Activated naive CD8-positive, alpha-beta T cell treated with anti-CD3 and anti-CD28 coated beads, Interleukin-2, amount 50 U/mL, for 24 hours (primary cell): ENCODE data around the gene GLYATL1.

Experiments used
- ATAC-seq: fragments of 150-1000 bp; cut with Tn5 transposase; one replicate; pipeline ENCODE4 v1.10.0; 2021
- DNase-seq: peaks from one replicate; pipeline ENCODE4 v3.0.0; 2021
- H3K27ac Mint-ChIP-seq: one replicate; pipeline ENCODE4 v1.8.0; 2021; ENCODE audit warnings: mild to moderate bottlenecking, mixed read lengths
- H3K27me3 Mint-ChIP-seq: one replicate; pipeline ENCODE4 v1.8.0; 2021; ENCODE audit warnings: mixed read lengths
- H3K36me3 Mint-ChIP-seq: one replicate; pipeline ENCODE4 v1.8.0; 2021; ENCODE audit warnings: low read depth, mixed read lengths
- H3K4me1 Mint-ChIP-seq: one replicate; pipeline ENCODE4 v1.8.0; 2021; ENCODE audit warnings: mixed read lengths
- H3K4me3 Mint-ChIP-seq: one replicate; pipeline ENCODE4 v1.8.0; 2021; ENCODE audit warnings: mild to moderate bottlenecking, moderate library complexity, mixed read lengths
- H3K9me3 Mint-ChIP-seq: one replicate; pipeline ENCODE4 v1.8.0; 2021; ENCODE audit warnings: mixed read lengths

GLYATL1 gene, protein sequence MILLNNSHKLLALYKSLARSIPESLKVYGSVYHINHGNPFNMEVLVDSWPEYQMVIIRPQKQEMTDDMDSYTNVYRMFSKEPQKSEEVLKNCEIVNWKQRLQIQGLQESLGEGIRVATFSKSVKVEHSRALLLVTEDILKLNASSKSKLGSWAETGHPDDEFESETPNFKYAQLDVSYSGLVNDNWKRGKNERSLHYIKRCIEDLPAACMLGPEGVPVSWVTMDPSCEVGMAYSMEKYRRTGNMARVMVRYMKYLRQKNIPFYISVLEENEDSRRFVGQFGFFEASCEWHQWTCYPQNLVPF

DNA sequence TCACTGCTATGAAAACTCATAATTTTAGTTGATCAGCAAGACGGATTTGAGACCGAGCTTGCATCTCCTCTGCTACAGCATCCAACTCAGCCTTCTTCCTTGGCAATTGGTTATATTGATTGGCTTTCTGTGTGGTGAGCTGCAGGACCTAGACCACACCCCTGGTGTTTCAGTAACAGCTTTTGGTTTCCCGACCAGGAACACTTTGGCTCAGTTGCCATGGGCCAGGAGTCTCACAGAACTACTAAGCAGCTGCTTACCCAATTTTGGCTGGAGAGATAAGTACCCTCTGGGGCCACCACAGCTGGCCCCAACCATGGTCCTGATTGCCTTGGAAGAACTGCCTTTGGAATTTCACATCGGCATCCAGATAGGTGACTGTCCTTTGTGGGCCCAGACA, at the start of gene GLYATL1:
GLYATL1 (plus strand) TSS at position 212 of the 400 bp plus-strand sequence. CDS start 7,600 bp downstream, outside the sequence.
- DNase-seq (no peak), ATAC-seq (no peak)
- Mint-ChIP-seq H3K27ac (no peak within 1 kb of the TSS), H3K36me3 (no peaks in the 10 kb centered on the region), H3K4me1 (no peaks in the 10 kb centered on the region), H3K27me3 (no peaks in the 10 kb centered on the region), H3K4me3 (no peak within 1 kb of the TSS), H3K9me3 (no peaks in the 10 kb centered on the region)

DNA sequence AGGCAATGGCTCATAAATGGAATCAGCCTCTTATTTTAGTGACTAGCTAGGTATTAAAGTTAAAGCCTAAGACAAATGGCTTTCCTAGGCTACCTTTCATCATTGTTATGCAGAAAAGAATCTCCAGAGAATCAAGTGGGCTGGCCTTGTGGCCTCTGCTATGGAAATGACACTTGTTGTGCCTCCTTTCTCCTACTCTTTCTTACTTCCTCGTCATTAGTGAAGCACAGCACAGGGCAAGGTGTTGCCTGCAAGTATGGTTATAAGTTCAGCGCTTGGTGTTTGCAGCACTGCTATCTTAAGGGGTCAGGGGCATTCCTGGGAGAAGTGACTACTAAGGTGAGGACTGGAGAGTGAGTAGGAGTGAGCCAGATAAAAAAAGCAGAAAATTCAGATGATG, 45.4 kb upstream of the GLYATL1 start:
- DNase-seq: no peak
- no peak overlapping the region for H3K27ac Mint-ChIP-seq
- no peaks in the 10 kb centered on the region for H3K27me3 Mint-ChIP-seq
- H3K9me3 Mint-ChIP-seq: no peaks in the 10 kb centered on the region
- no peak overlapping the region for H3K4me3 Mint-ChIP-seq
- H3K36me3 Mint-ChIP-seq: no peaks in the 10 kb centered on the region
- peaks cover 1% of the 10 kb centered on the region for H3K4me1 Mint-ChIP-seq
- ATAC-seq: no peak

- H3K4me1 Mint-ChIP-seq: peaks cover 1% of the 10 kb centered on the region
- H3K36me3 Mint-ChIP-seq: no peaks in the 10 kb centered on the region
- DNase-seq (no peak), ATAC-seq (no peak)
- no peaks in the 10 kb centered on the region for H3K9me3 Mint-ChIP-seq
- no peak overlapping the region for H3K4me3 Mint-ChIP-seq
- peaks cover 14% of the 10 kb centered on the region for H3K27me3 Mint-ChIP-seq
- H3K27ac Mint-ChIP-seq: no peak overlapping the region
Observed at GRCh38 chr11:58898106-58898505, 41.2 kb upstream of the GLYATL1 start.

GRCh38 chr11:58900479-58901420, 38.5 kb upstream of the GLYATL1 start:
- Mint-ChIP-seq H3K27ac (no peak overlapping the region), H3K4me3 (no peak overlapping the region), H3K9me3 (no peaks in the 10 kb centered on the region), H3K27me3 (peaks cover 32% of the 10 kb centered on the region), H3K36me3 (no peaks in the 10 kb centered on the region), H3K4me1 (peaks cover 1% of the 10 kb centered on the region)
- DNase-seq (peak; percentile 64), ATAC-seq (no peak)

- no peak overlapping the region for H3K4me3 Mint-ChIP-seq
- peaks cover 48% of the 10 kb centered on the region for H3K27me3 Mint-ChIP-seq
- H3K27ac Mint-ChIP-seq: no peak overlapping the region
- DNase-seq (no peak), ATAC-seq (no peak)
- H3K9me3 Mint-ChIP-seq: no peaks in the 10 kb centered on the region
- H3K4me1 Mint-ChIP-seq: peaks cover 1% of the 10 kb centered on the region
- H3K36me3 Mint-ChIP-seq: no peaks in the 10 kb centered on the region
Observed at GRCh38 chr11:58902881-58903280, 36.4 kb upstream of the GLYATL1 start.

DNA sequence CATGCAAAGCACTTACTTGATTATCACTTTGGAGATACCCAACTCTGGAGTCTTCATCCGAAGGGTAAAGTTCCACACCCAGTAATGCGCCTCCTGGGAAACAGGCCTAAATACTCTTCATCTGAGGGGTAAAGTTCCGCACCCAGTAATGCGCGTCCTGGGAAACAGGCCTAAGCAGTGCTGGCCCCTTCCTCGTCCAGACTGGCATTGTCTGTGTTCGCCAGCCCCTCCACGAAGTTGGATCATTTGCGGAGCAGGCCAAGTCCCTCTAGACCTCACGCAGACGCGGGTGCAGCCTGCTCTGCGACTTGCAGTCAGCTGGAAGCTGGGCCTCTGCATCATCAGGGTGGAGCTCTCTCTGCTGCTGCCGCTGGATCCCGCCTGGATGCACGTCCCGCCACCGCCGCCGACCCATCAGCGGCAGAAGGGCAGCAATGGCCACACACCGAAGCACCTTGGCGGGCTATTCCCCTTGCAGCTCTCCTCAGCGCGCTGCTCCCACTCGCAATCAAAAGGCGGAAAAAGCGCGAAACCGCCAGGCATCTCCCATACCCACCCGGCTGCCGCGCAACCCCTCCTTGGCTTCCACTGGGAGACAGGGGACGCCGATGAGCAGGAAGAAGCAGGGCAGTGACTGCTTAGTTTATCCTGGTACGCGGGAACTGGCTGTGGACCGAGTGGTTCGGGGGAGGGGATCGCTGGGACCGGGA, 34.1 kb upstream of the GLYATL1 start:
- H3K4me1 Mint-ChIP-seq: no peaks in the 10 kb centered on the region
- H3K27ac Mint-ChIP-seq: no peak overlapping the region
- DNase-seq (no peak), ATAC-seq (no peak)
- H3K27me3 Mint-ChIP-seq: peaks cover 59% of the 10 kb centered on the region
- H3K9me3 Mint-ChIP-seq: no peaks in the 10 kb centered on the region
- no peaks in the 10 kb centered on the region for H3K36me3 Mint-ChIP-seq
- no peak overlapping the region for H3K4me3 Mint-ChIP-seq

- H3K27ac Mint-ChIP-seq: no peak overlapping the region
- DNase-seq (no peak), ATAC-seq (no peak)
- H3K4me3 Mint-ChIP-seq: no peak overlapping the region
- no peaks in the 10 kb centered on the region for H3K9me3 Mint-ChIP-seq
- H3K36me3 Mint-ChIP-seq: no peaks in the 10 kb centered on the region
- H3K27me3 Mint-ChIP-seq: peaks cover 59% of the 10 kb centered on the region
- H3K4me1 Mint-ChIP-seq: no peaks in the 10 kb centered on the region
Observed at GRCh38 chr11:58905721-58906547, 33.4 kb upstream of the GLYATL1 start.

- Mint-ChIP-seq H3K27me3 (peaks cover 55% of the 10 kb centered on the region), H3K4me3 (no peak overlapping the region), H3K27ac (no peak overlapping the region), H3K36me3 (no peaks in the 10 kb centered on the region), H3K9me3 (no peaks in the 10 kb centered on the region), H3K4me1 (no peaks in the 10 kb centered on the region)
- DNase-seq (no peak), ATAC-seq (no peak)
Observed at GRCh38 chr11:58907780-58908179, 31.5 kb upstream of the GLYATL1 start.

DNA sequence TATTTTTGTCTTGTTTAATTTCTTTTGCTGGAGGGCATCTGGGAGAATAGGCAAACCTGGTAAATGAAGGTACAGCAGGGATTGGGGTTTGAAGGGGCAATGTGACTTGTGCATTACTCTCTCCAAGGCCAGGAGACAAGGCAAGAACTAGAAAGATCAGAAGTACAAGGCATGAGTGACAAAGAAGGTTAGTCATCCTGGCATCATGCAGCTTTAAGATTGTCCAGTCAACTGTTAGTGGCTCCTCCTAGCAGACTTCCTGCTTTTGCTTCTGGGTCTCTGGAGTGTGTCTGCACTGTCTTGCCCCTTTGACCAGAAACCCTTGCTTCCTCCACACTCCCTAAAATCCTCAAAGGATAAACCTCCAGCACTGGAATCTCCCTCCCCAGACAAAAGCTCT, 27.2 kb upstream of the GLYATL1 start:
- ATAC-seq: no peak
- Mint-ChIP-seq H3K27me3 (peaks cover 29% of the 10 kb centered on the region), H3K27ac (no peak overlapping the region), H3K36me3 (no peaks in the 10 kb centered on the region), H3K4me3 (no peak overlapping the region), H3K4me1 (no peaks in the 10 kb centered on the region), H3K9me3 (peaks cover 7% of the 10 kb centered on the region)
- no peak for DNase-seq

GRCh38 chr11:58913685-58914084, 25.6 kb upstream of the GLYATL1 start:
- Mint-ChIP-seq H3K27me3 (peaks cover 17% of the 10 kb centered on the region), H3K9me3 (peaks cover 20% of the 10 kb centered on the region), H3K4me3 (no peak overlapping the region), H3K27ac (no peak overlapping the region), H3K4me1 (no peaks in the 10 kb centered on the region), H3K36me3 (no peaks in the 10 kb centered on the region)
- DNase-seq (no peak), ATAC-seq (no peak)

- H3K9me3 Mint-ChIP-seq: peaks cover 20% of the 10 kb centered on the region
- DNase-seq (no peak), ATAC-seq (no peak)
- no peak overlapping the region for H3K4me3 Mint-ChIP-seq
- no peaks in the 10 kb centered on the region for H3K36me3 Mint-ChIP-seq
- peaks cover 11% of the 10 kb centered on the region for H3K27me3 Mint-ChIP-seq
- no peaks in the 10 kb centered on the region for H3K4me1 Mint-ChIP-seq
- no peak overlapping the region for H3K27ac Mint-ChIP-seq
Observed at GRCh38 chr11:58914821-58915543, 24.3 kb upstream of the GLYATL1 start.

DNA sequence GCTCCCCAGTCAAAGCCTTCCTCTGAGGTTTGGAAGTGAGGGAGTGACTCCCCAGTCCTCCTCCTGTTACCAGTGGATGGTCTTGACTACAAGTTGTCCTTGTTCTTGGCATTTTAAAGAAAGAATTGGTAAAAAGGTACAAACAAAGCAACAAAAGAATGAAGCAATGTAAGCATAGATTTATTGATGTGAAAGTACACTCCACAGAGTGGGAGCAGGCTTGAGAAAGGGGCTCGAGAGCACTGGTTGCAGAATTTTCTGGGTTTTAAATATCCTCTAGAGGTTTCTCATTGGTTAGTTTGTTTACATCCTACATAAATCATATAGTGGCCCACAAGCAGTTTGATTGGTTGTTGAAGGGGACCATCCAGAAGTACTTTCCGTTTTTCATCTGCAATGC, 22.7 kb upstream of the GLYATL1 start:
- Mint-ChIP-seq H3K27me3 (peaks cover 10% of the 10 kb centered on the region), H3K4me1 (no peaks in the 10 kb centered on the region)

GRCh38 chr11:58917159-58917783, 22.0 kb upstream of the GLYATL1 start:
- peaks cover 3% of the 10 kb centered on the region for H3K27me3 Mint-ChIP-seq
- DNase-seq (no peak), ATAC-seq (no peak)
- H3K9me3 Mint-ChIP-seq: peaks cover 20% of the 10 kb centered on the region
- no peak overlapping the region for H3K27ac Mint-ChIP-seq
- no peaks in the 10 kb centered on the region for H3K4me1 Mint-ChIP-seq
- H3K4me3 Mint-ChIP-seq: no peak overlapping the region
- H3K36me3 Mint-ChIP-seq: no peaks in the 10 kb centered on the region

More for the DNA sequence above, 22.7 kb upstream of the GLYATL1 start:
- peaks cover 20% of the 10 kb centered on the region for H3K9me3 Mint-ChIP-seq
- ATAC-seq: no peak
- H3K4me3 Mint-ChIP-seq: no peak overlapping the region
- H3K36me3 Mint-ChIP-seq: no peaks in the 10 kb centered on the region
- DNase-seq: no peak
- H3K27ac Mint-ChIP-seq: no peak overlapping the region
